ENCODE data around the gene SRMS.
"Not testable (repeated sequence)": the region's sequence is repeated elsewhere in the genome, so short reads cannot be mapped to it uniquely, and the experiment has no call there.

DNA sequence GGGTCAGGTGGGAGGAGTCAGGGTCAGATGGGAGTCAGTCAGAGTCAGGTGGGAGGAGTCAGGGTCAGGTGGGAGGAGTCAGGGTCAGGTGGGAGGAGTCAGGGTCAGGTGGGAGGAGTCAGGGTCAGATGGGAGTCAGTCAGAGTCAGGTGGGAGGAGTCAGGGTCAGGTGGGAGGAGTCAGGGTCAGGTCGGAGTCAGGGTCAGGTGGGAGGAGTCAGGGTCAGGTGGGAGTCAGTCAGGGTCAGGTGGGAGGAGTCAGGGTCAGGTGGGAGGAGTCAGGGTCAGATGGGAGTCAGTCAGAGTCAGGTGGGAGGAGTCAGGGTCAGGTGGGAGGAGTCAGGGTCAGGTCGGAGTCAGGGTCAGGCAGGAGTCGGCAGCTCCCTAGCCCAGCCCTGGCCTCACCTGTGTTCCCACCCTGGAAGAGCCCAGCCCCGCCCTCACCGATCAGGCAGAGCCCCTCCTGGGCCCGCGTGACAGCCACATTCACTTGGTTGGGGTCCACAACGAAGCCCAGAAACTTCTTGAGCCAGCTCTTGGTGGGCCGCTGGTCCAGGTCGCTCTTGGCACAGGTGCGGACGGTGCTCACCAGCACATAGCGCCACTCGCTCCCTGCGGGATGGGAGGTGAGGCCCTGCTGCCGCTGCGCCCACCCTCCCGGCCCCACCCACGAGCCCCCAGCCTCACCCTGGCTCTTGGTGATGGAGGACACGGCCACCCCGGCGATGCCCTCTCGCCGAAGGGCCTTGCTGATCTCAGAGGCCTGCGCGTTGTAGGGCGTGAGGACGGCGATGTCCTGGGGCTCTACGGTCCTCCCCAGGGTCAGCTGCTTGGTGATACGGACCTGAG, 12.2 kb upstream of the SRMS start:
- TF ChIP-seq, protein P1, sequence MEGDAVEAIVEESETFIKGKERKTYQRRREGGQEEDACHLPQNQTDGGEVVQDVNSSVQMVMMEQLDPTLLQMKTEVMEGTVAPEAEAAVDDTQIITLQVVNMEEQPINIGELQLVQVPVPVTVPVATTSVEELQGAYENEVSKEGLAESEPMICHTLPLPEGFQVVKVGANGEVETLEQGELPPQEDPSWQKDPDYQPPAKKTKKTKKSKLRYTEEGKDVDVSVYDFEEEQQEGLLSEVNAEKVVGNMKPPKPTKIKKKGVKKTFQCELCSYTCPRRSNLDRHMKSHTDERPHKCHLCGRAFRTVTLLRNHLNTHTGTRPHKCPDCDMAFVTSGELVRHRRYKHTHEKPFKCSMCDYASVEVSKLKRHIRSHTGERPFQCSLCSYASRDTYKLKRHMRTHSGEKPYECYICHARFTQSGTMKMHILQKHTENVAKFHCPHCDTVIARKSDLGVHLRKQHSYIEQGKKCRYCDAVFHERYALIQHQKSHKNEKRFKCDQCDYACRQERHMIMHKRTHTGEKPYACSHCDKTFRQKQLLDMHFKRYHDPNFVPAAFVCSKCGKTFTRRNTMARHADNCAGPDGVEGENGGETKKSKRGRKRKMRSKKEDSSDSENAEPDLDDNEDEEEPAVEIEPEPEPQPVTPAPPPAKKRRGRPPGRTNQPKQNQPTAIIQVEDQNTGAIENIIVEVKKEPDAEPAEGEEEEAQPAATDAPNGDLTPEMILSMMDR (conservative IDR thresholded peaks at IDR 0.05 in 1 of 2, IDR thresholded peaks at IDR 0.05 in 1 of 2; ENCODE audit: low read depth in 1 of 2, low read length in 2 of 2), result not testable (repeated sequence)
- not testable (repeated sequence) for TF ChIP-seq EZH2 (IDR thresholded peaks at IDR 0.05; ENCODE audit: low read length, missing control alignments)
